OCI-LY3 (cell line): ENCODE measurements around the gene VAV3.

Experiments
- EZH2phosphoT487 ChIP-seq: fragments of 200-600 bp; shearing (Covaris generic); IDR thresholded peaks from 2 replicates; pipeline ENCODE4 v1.6.1; 2018; ENCODE audit warnings: antibody characterized with exemption, mixed run types, low read depth
- TF ChIP-seq, protein P1 (sequence below): fragments of 200-600, 300-600 bp; sonication (generic); IDR thresholded peaks from 2 replicates; pipeline ENCODE4 v1.5.1; 2014; ENCODE audit warnings: antibody characterized with exemption, low read length, low read depth

DNA sequence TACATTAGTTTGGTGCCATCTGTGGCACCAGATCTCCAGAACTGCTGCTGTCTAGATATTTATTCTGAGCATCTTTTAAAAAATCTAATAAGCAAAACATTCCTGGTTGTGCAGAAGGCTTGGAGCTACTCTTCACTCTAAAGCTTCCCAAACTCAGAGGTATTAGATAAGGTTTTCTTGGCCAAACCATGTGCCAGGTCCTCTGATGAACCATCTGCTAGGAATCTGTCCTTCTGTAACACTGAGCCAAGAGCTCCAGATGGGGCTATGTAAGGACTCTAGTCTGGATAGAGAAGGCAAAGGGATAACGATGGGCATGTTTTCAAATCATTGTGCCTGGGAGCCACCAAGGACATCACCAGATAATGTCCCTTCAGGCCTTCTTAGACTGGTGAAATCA, 413.5 kb downstream of the VAV3 start:
- TF ChIP-seq, protein P1, sequence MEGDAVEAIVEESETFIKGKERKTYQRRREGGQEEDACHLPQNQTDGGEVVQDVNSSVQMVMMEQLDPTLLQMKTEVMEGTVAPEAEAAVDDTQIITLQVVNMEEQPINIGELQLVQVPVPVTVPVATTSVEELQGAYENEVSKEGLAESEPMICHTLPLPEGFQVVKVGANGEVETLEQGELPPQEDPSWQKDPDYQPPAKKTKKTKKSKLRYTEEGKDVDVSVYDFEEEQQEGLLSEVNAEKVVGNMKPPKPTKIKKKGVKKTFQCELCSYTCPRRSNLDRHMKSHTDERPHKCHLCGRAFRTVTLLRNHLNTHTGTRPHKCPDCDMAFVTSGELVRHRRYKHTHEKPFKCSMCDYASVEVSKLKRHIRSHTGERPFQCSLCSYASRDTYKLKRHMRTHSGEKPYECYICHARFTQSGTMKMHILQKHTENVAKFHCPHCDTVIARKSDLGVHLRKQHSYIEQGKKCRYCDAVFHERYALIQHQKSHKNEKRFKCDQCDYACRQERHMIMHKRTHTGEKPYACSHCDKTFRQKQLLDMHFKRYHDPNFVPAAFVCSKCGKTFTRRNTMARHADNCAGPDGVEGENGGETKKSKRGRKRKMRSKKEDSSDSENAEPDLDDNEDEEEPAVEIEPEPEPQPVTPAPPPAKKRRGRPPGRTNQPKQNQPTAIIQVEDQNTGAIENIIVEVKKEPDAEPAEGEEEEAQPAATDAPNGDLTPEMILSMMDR, result no peak
- TF ChIP-seq EZH2phosphoT487, result no peak
